ENCODE measurements around the gene ADH5.

ADH5 gene

GRCh38 chr4:99028187-99028586 is 60.4 kb downstream of the ADH5 start (continued):
- TF ChIP-seq ZFP69B (tag by site-specific recombination; IDR thresholded peaks at IDR 0.05) (no peak), ZNF114 (tag by site-specific recombination; IDR thresholded peaks at IDR 0.05) (no peak), ZNF311 (tag by site-specific recombination; IDR thresholded peaks at IDR 0.05; ENCODE audit: borderline replicate concordance) (no peak), ZNF341 (tag by site-specific recombination; IDR thresholded peaks at IDR 0.05; ENCODE audit: low read depth) (no peak)

GRCh38 chr4:99027304-99027703 is 61.3 kb downstream of the ADH5 start:
- H3K27ac ChIP-seq (ENCODE audit: extremely low read depth, low read depth, low read length) = no peak overlapping the region
- POLR2A ChIA-PET = no interaction called here
- H3K4me3 ChIP-seq (ENCODE audit: low read depth, low read length) = no peak overlapping the region
- no peaks in the 10 kb centered on the region for H3K4me1 ChIP-seq (ENCODE audit: control insufficient read depth, insufficient read depth, low read length)
- CTCF ChIA-PET = no interaction called here
- H3K36me3 ChIP-seq (ENCODE audit: control insufficient read depth in 2 of 2, insufficient read depth in 1 of 2, low read length in 2 of 2) = peaks cover 0 to 11% of the 10 kb centered on the region in 2 experiments; a peak in 1 of 3 replicates
- H3K9me3 ChIP-seq (ENCODE audit: control insufficient read depth, insufficient read depth, low read depth, low read length) = no peaks in the 10 kb centered on the region
- TF ChIP-seq ZNF266 (tag by site-specific recombination; IDR thresholded peaks at IDR 0.05; ENCODE audit: low read depth) (no peak), PATZ1 (tag by site-specific recombination; IDR thresholded peaks at IDR 0.05) (no peak), ZNF843 (tag by site-specific recombination; IDR thresholded peaks at IDR 0.05) (no peak), SP7 (tag by site-specific recombination; IDR thresholded peaks at IDR 0.05) (no peak), SP3 (tag by site-specific recombination; IDR thresholded peaks at IDR 0.05) (no peak), OSR2 (tag by site-specific recombination; IDR thresholded peaks at IDR 0.05) (no peak), ZBTB1 (tag by site-specific recombination; IDR thresholded peaks at IDR 0.05) (no peak)

GRCh38 chr4:99025506-99025905 is 63.1 kb downstream of the ADH5 start:
- ChIA-PET POLR2A (no interaction called here), CTCF (no interaction called here)
- Histone ChIP-seq H3K27ac (ENCODE audit: extremely low read depth, low read depth, low read length) (no peak overlapping the region), H3K36me3 (ENCODE audit: control insufficient read depth in 2 of 2, insufficient read depth in 1 of 2, low read length in 2 of 2) (peaks cover 0 to 4% of the 10 kb centered on the region in 2 experiments; a peak in 1 of 3 replicates), H3K4me1 (ENCODE audit: control insufficient read depth, insufficient read depth, low read length) (no peaks in the 10 kb centered on the region), H3K4me3 (ENCODE audit: low read depth, low read length) (no peak overlapping the region), H3K9me3 (ENCODE audit: control insufficient read depth, insufficient read depth, low read depth, low read length) (no peaks in the 10 kb centered on the region)
- no peak for TF ChIP-seq ZNF518A (tag by site-specific recombination; conservative IDR thresholded peaks at IDR 0.05; ENCODE audit: low read depth)
- TF ChIP-seq ZNF558 (tag by site-specific recombination; IDR thresholded peaks at IDR 0.05) = no peak
- TF ChIP-seq ZNF214 (tag by site-specific recombination; IDR thresholded peaks at IDR 0.05; ENCODE audit: borderline replicate concordance) = no peak
- no peak for TF ChIP-seq KLF1 (tag by site-specific recombination; IDR thresholded peaks at IDR 0.05)
- TF ChIP-seq ZNF561 (tag by site-specific recombination; IDR thresholded peaks at IDR 0.05; ENCODE audit: borderline replicate concordance) = no peak
- no peak for TF ChIP-seq GLI4 (tag by site-specific recombination; IDR thresholded peaks at IDR 0.05)
- no peak for TF ChIP-seq ZNF692 (tag by site-specific recombination; IDR thresholded peaks at IDR 0.05)
